ENCODE results near the gene HSD17B1. TPM values are rescaled to one million over a fixed set of nuclear protein-coding genes. Genes with fewer than 3 reads are reported as not detected.
"Not testable (repeated sequence)": the region's sequence is repeated elsewhere in the genome, so short reads cannot be mapped to it uniquely, and the experiment has no call there.

HSD17B1 gene, protein sequence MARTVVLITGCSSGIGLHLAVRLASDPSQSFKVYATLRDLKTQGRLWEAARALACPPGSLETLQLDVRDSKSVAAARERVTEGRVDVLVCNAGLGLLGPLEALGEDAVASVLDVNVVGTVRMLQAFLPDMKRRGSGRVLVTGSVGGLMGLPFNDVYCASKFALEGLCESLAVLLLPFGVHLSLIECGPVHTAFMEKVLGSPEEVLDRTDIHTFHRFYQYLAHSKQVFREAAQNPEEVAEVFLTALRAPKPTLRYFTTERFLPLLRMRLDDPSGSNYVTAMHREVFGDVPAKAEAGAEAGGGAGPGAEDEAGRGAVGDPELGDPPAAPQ
- 1 to 10 TPM; 4.0 to 9.0 TPM for polyA plus RNA-seq

DNA sequence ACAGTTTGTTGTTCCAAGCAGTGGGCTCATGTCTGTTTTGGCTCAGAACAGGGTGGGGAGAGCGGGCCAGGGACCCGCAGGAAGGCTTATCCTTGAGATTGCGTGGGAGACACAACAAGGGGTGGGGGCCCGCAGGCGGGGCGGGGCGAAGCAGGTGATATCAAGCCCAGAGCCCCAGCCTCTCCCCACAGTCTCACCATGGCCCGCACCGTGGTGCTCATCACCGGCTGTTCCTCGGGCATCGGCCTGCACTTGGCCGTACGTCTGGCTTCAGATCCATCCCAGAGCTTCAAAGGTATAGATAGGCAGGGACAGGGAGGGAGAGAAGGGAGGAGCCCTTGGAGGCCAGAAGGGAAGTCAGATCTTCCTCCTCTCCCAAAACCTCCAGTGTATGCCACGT is at the start of gene HSD17B1:
Gene HSD17B1, plus strand, starts transcription at position 188 of the 400 bp plus-strand sequence. Its CDS starts 11 bp downstream, at position 199.
- not testable (repeated sequence) for H3K9me3 ChIP-seq (ENCODE audit: control insufficient read depth in 2 of 2, insufficient read depth in 1 of 2, low read depth in 1 of 2, low read length in 1 of 2); H3K36me3 ChIP-seq (ENCODE audit: control insufficient read depth in 2 of 2, insufficient read depth in 2 of 2, low read length in 1 of 2); H3K27me3 ChIP-seq (ENCODE audit: control insufficient read depth in 1 of 2, insufficient read depth in 2 of 2, low read length in 2 of 2)
- 80 to 83% methylated on average over 14 to 15 of the region's 15 CpGs for WGBS, 2 donors
- Histone ChIP-seq H3K4me1 (ENCODE audit: control insufficient read depth in 2 of 2, insufficient read depth in 2 of 2, low read length in 1 of 2) (peaks cover 5 to 16% of the 10 kb centered on the region in 2 donors), H3K27ac (ENCODE audit: low read depth in 2 of 2, low read length in 1 of 2) (peak within 1 kb of the TSS; percentile 94 to 95), H3K4me3 (ENCODE audit: low read depth in 1 of 2, low read length in 2 of 2) (peak within 1 kb of the TSS; percentile 79 to 88)

DNA sequence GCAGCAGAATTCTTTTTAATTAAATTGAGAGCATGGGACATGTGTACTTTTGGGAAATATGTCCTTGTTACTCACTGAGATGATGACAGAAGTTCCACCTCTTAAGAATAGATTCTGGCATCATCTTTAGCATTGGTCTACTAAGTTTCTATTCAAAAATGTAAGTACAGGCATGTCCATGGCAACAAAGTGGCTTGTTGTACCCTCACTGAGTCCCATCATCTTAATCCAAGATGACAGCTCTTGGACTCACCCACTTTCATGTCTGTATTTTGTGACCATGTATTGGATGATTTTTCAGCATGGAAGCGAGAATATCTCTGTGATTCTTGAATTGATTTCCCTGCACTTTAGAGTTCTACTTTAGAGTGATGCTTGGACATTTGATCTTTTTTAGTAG is 49.8 kb upstream of the HSD17B1 start:
- Histone ChIP-seq H3K9me3 (ENCODE audit: control insufficient read depth in 2 of 2, insufficient read depth in 1 of 2, low read depth in 1 of 2, low read length in 1 of 2) (no peaks in the 10 kb centered on the region), H3K4me1 (ENCODE audit: control insufficient read depth in 2 of 2, insufficient read depth in 2 of 2, low read length in 1 of 2) (no peaks in the 10 kb centered on the region), H3K27ac (ENCODE audit: low read depth in 2 of 2, low read length in 1 of 2) (no peak overlapping the region), H3K4me3 (ENCODE audit: low read depth in 1 of 2, low read length in 2 of 2) (no peak overlapping the region), H3K27me3 (ENCODE audit: control insufficient read depth in 1 of 2, insufficient read depth in 2 of 2, low read length in 2 of 2) (no peaks in the 10 kb centered on the region), H3K36me3 (ENCODE audit: control insufficient read depth in 2 of 2, insufficient read depth in 2 of 2, low read length in 1 of 2) (peaks cover 7 to 9% of the 10 kb centered on the region in 2 donors)
- 96 to 97% methylated on average over 1 of the region's 1 CpG for WGBS, 2 donors

- Histone ChIP-seq H3K27me3 (ENCODE audit: control insufficient read depth in 1 of 2, insufficient read depth in 2 of 2, low read length in 2 of 2) (no peaks in the 10 kb centered on the region), H3K36me3 (ENCODE audit: control insufficient read depth in 2 of 2, insufficient read depth in 2 of 2, low read length in 1 of 2) (peaks cover 7 to 13% of the 10 kb centered on the region in 2 donors), H3K4me1 (ENCODE audit: control insufficient read depth in 2 of 2, insufficient read depth in 2 of 2, low read length in 1 of 2) (peaks cover 0 to 4% of the 10 kb centered on the region in 2 donors), H3K9me3 (ENCODE audit: control insufficient read depth in 2 of 2, insufficient read depth in 1 of 2, low read depth in 1 of 2, low read length in 1 of 2) (no peaks in the 10 kb centered on the region), H3K27ac (ENCODE audit: low read depth in 2 of 2, low read length in 1 of 2) (no peak overlapping the region), H3K4me3 (ENCODE audit: low read depth in 1 of 2, low read length in 2 of 2) (no peak overlapping the region)
- 94% methylated on average over 4 of the region's 4 CpGs for WGBS, 2 donors
Observed at GRCh38 chr17:42507671-42508070, 45.1 kb upstream of the HSD17B1 start.

DNA sequence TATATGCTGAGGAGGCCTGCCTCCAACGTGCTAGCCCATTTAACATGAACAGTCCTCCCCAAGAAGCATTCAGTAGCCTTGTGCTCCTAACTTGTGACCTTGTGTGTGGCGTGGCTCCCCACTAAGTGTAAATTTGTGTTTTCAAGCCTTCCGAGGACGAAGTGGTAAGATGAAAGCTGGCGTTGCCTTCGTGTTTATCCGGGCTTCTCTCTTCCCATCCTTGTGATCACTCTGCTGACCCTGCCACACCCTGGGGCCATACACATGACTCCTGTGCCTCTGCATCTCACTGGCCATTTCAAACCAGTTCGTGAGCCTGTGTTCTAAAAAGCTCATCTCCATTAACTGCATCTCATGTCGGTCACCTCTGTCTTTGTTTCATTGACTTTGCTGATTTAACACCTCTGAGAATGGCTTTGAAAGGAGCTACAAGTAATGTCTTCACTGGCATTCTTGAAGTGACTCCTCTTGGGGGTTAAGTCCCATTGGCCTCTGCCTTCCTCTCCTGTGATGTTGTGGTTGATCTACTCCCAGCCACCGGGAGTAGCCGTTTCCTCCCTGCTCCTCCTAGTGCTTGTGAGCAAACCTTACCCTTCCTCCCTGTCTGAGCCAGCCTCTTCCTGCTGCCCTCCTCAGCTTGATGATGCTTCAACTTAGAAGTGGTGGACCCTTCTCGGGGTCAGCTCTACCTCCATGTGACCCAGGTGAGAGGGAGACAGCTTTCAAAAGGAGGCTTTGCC is 44.1 kb upstream of the HSD17B1 start:
- Histone ChIP-seq H3K27me3 (ENCODE audit: control insufficient read depth in 1 of 2, insufficient read depth in 2 of 2, low read length in 2 of 2) (no peaks in the 10 kb centered on the region), H3K4me3 (ENCODE audit: low read depth in 1 of 2, low read length in 2 of 2) (no peak overlapping the region), H3K36me3 (ENCODE audit: control insufficient read depth in 2 of 2, insufficient read depth in 2 of 2, low read length in 1 of 2) (peaks cover 7 to 13% of the 10 kb centered on the region in 2 donors), H3K9me3 (ENCODE audit: control insufficient read depth in 2 of 2, insufficient read depth in 1 of 2, low read depth in 1 of 2, low read length in 1 of 2) (no peaks in the 10 kb centered on the region), H3K27ac (ENCODE audit: low read depth in 2 of 2, low read length in 1 of 2) (peak overlapping the region in 1 of 2 donors; percentile 26), H3K4me1 (ENCODE audit: control insufficient read depth in 2 of 2, insufficient read depth in 2 of 2, low read length in 1 of 2) (peaks cover 0 to 4% of the 10 kb centered on the region in 2 donors)
- 77 to 80% methylated on average over 12 of the region's 12 CpGs for WGBS, 2 donors

DNA sequence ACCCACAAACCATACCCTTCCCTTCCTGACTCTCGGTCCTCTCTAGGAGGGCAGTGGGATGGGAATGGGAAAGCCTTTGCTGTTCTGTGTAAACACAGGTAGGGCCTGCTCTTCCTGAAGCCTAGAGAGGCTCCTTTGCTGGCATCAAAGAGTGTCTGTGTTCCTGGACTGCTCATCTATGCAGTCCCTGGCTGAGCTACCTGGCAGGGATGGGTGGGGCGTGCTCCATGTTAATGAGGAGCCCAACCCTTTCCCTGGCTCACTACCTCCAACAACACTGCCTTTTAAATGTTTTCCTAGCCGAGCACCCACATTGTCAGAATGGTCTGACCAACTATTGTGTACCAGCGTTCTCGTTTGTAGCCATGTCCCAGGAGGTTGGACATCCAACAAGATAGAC is 43.3 kb upstream of the HSD17B1 start:
- H3K36me3 ChIP-seq (ENCODE audit: control insufficient read depth in 2 of 2, insufficient read depth in 2 of 2, low read length in 1 of 2), result peaks cover 11 to 14% of the 10 kb centered on the region in 2 donors
- 64 to 66% methylated on average over 5 of the region's 5 CpGs for WGBS, 2 donors
- H3K9me3 ChIP-seq (ENCODE audit: control insufficient read depth in 2 of 2, insufficient read depth in 1 of 2, low read depth in 1 of 2, low read length in 1 of 2), result no peaks in the 10 kb centered on the region
- H3K4me1 ChIP-seq (ENCODE audit: control insufficient read depth in 2 of 2, insufficient read depth in 2 of 2, low read length in 1 of 2), result peaks cover 0 to 4% of the 10 kb centered on the region in 2 donors
- no peak overlapping the region for H3K27ac ChIP-seq (ENCODE audit: low read depth in 2 of 2, low read length in 1 of 2)
- H3K27me3 ChIP-seq (ENCODE audit: control insufficient read depth in 1 of 2, insufficient read depth in 2 of 2, low read length in 2 of 2), result no peaks in the 10 kb centered on the region
- no peak overlapping the region for H3K4me3 ChIP-seq (ENCODE audit: low read depth in 1 of 2, low read length in 2 of 2)

DNA sequence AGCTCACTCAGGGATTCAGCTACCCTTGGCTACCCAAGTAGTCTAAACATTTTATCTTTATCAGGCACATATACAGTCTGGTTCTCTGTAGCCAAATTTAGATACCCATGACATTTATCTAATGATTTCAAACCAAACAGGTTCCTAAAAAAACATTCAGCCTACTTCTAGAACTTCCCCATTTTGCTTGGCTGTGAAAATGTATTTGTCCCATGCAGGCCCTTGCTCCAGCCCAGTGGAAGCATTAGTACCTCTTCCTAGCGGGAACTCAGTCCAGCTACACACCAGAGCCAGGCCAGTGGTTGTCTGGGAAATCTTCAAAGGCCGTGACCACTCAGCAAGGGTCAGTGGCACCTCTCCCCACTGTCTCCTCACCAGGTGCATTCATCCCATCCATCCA is 42.9 kb upstream of the HSD17B1 start:
- peaks cover 11 to 18% of the 10 kb centered on the region in 2 donors for H3K36me3 ChIP-seq (ENCODE audit: control insufficient read depth in 2 of 2, insufficient read depth in 2 of 2, low read length in 1 of 2)
- H3K4me1 ChIP-seq (ENCODE audit: control insufficient read depth in 2 of 2, insufficient read depth in 2 of 2, low read length in 1 of 2), result peaks cover 0 to 4% of the 10 kb centered on the region in 2 donors
- no peaks in the 10 kb centered on the region for H3K9me3 ChIP-seq (ENCODE audit: control insufficient read depth in 2 of 2, insufficient read depth in 1 of 2, low read depth in 1 of 2, low read length in 1 of 2)
- no peaks in the 10 kb centered on the region for H3K27me3 ChIP-seq (ENCODE audit: control insufficient read depth in 1 of 2, insufficient read depth in 2 of 2, low read length in 2 of 2)
- no peak overlapping the region for H3K27ac ChIP-seq (ENCODE audit: low read depth in 2 of 2, low read length in 1 of 2)
- 94 to 98% methylated on average over 2 of the region's 2 CpGs for WGBS, 2 donors
- H3K4me3 ChIP-seq (ENCODE audit: low read depth in 1 of 2, low read length in 2 of 2), result no peak overlapping the region

GRCh38 chr17:42512246-42512645 is 40.5 kb upstream of the HSD17B1 start:
- Histone ChIP-seq H3K4me3 (ENCODE audit: low read depth in 1 of 2, low read length in 2 of 2) (no peak overlapping the region), H3K36me3 (ENCODE audit: control insufficient read depth in 2 of 2, insufficient read depth in 2 of 2, low read length in 1 of 2) (peaks cover 16 to 20% of the 10 kb centered on the region in 2 donors), H3K27ac (ENCODE audit: low read depth in 2 of 2, low read length in 1 of 2) (peak overlapping the region in 1 of 2 donors; percentile 40), H3K4me1 (ENCODE audit: control insufficient read depth in 2 of 2, insufficient read depth in 2 of 2, low read length in 1 of 2) (peaks cover 0 to 4% of the 10 kb centered on the region in 2 donors), H3K9me3 (ENCODE audit: control insufficient read depth in 2 of 2, insufficient read depth in 1 of 2, low read depth in 1 of 2, low read length in 1 of 2) (no peaks in the 10 kb centered on the region), H3K27me3 (ENCODE audit: control insufficient read depth in 1 of 2, insufficient read depth in 2 of 2, low read length in 2 of 2) (no peaks in the 10 kb centered on the region)
- 79 to 84% methylated on average over 9 of the region's 9 CpGs for WGBS, 2 donors

DNA sequence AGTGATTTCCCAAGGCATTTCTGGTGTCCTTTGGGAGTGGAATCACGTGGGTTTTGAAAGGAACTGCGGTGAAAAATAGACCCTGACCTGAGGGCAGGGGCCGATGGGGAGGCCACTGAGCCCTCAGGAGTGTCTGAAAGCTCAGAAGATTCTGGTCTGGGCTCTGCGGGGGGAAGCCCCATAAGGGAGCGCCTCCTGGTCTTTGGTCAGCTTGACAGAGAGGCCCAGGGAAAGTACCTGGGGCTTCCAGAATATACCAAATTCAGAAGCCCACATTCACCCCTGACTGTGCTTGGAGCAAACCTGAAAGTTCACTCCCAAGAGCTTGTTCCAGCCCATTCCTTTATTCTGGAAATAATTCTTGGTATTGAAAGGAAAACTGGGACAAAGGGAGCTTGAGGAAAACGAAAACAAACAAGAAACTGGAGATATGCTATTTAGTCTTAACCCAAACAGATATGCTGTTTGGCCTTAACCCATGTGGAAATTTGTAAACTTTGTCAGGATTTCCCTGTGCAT is 39.9 kb upstream of the HSD17B1 start:
- Histone ChIP-seq H3K27ac (ENCODE audit: low read depth in 2 of 2, low read length in 1 of 2) (peak overlapping the region; percentile 40 to 47), H3K4me1 (ENCODE audit: control insufficient read depth in 2 of 2, insufficient read depth in 2 of 2, low read length in 1 of 2) (peaks cover 0 to 4% of the 10 kb centered on the region in 2 donors), H3K4me3 (ENCODE audit: low read depth in 1 of 2, low read length in 2 of 2) (no peak overlapping the region), H3K9me3 (ENCODE audit: control insufficient read depth in 2 of 2, insufficient read depth in 1 of 2, low read depth in 1 of 2, low read length in 1 of 2) (no peaks in the 10 kb centered on the region), H3K36me3 (ENCODE audit: control insufficient read depth in 2 of 2, insufficient read depth in 2 of 2, low read length in 1 of 2) (peaks cover 16 to 20% of the 10 kb centered on the region in 2 donors), H3K27me3 (ENCODE audit: control insufficient read depth in 1 of 2, insufficient read depth in 2 of 2, low read length in 2 of 2) (no peaks in the 10 kb centered on the region)
- WGBS, 2 donors, result 57 to 69% methylated on average over 6 of the region's 6 CpGs

DNA sequence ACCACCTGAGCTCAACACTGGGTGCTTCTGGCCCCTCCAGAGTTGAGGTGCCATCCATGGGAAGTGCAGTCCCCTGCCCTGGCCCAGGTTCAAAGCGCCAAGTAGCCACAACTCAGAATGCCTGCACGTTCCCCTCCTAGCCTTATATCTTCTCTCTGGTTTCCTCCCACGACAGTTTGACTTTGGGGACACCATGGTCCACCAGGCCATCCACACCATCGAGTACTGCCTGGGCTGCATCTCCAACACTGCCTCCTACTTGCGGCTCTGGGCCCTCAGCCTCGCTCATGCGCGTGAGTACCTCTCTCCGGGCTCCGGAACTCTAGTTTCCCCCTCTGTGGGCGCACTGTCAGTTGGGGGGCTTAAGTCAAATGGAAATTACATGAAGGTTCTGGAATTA is 39.0 kb upstream of the HSD17B1 start:
- peaks cover 4 to 5% of the 10 kb centered on the region in 2 donors for H3K4me1 ChIP-seq (ENCODE audit: control insufficient read depth in 2 of 2, insufficient read depth in 2 of 2, low read length in 1 of 2)
- no peaks in the 10 kb centered on the region for H3K27me3 ChIP-seq (ENCODE audit: control insufficient read depth in 1 of 2, insufficient read depth in 2 of 2, low read length in 2 of 2)
- no peak overlapping the region for H3K4me3 ChIP-seq (ENCODE audit: low read depth in 1 of 2, low read length in 2 of 2)
- no peaks in the 10 kb centered on the region for H3K9me3 ChIP-seq (ENCODE audit: control insufficient read depth in 2 of 2, insufficient read depth in 1 of 2, low read depth in 1 of 2, low read length in 1 of 2)
- peaks cover 15 to 16% of the 10 kb centered on the region in 2 donors for H3K36me3 ChIP-seq (ENCODE audit: control insufficient read depth in 2 of 2, insufficient read depth in 2 of 2, low read length in 1 of 2)
- no peak overlapping the region for H3K27ac ChIP-seq (ENCODE audit: low read depth in 2 of 2, low read length in 1 of 2)
- 95 to 96% methylated on average over 11 of the region's 11 CpGs for WGBS, 2 donors
